Activated T-cell treated with anti-CD3 and anti-CD28 coated beads for 24 hours (primary cell): Measurements from ENCODE around the gene ONECUT1.
"Not testable (repeated sequence)": the region's sequence is repeated elsewhere in the genome, so short reads cannot be mapped to it uniquely, and the experiment has no call there.

Source experiments
- DNase-seq: peaks from one replicate; pipeline ENCODE4 v3.0.0-alpha.2; 2020; ENCODE audit warnings: low read depth

ONECUT1 gene

GRCh38 chr15:52790169-52790708 is at the start of gene ONECUT1:
TSS of gene ONECUT1 (minus strand) at chr15:52790336. CDS start at chr15:52789884, 452 bp downstream.
- peak; percentile 41 for DNase-seq

- DNase-seq = no peak
Measured at GRCh38 chr15:52834379-52834778, 44.2 kb upstream of the ONECUT1 start.

GRCh38 chr15:52824169-52824942 is 34.2 kb upstream of the ONECUT1 start:
- not testable (repeated sequence) for DNase-seq

GRCh38 chr15:52822475-52822874 is 32.3 kb upstream of the ONECUT1 start:
- no peak for DNase-seq

GRCh38 chr15:52819253-52819652 is 29.1 kb upstream of the ONECUT1 start:
- no peak for DNase-seq

DNA sequence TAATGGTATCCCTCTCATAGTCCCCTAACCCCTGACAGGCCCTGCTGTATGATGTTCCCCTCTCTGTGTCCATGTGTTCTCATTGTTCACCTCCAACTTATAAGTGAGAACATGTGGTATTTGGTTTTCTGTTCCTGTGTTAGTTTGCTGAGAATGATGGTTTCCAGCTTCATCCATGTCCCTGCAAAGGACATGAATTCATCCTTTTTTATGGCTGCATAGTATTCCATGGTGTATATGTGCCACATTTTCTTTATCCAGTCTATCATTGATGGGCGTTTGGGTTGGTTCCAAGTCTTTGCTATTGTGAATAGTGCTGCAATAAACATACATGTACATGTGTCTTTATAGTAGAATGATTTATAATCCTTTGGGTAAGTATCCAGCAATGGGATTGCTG is 25.8 kb upstream of the ONECUT1 start:
- not testable (repeated sequence) for DNase-seq

DNA sequence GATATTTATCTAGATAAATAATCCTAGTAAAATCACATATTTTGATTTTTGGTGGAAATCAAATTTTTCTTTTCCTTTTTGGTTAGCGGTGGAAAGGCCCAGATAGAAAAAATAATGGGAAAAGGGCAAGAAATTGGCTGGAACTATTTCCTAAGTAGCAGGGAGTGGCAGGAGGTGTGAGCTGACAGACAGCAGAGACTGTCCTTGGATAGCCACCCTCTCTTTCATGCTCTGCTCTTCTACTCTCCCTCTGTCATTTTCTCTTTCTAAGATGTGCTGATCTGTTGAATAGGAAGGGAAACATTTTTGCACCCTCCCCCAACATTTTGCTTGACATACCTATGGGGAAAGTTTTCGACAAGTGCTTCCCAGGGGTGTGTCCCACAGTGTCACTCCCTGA is 18.9 kb upstream of the ONECUT1 start:
- no peak for DNase-seq

- no peak for DNase-seq
Measured at GRCh38 chr15:52808441-52808840, 18.3 kb upstream of the ONECUT1 start.

DNA sequence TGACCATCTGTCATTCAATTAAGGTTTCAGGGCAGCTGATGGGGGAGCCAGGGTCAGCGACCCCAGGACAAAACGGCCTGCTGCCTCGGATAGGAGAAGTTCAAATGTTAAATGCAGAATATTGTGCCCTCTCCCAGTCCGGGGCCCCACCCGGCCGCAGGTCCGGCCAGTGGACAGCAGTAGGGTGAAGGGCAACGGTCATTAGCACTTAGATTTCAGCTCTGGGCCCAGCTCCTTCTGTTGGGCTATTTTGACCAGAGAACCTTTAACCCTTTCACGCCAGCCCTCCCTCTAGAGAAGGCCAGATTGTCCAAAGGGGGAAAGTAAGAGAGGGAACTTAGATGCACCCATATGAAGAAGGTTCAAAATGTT is 16.1 kb upstream of the ONECUT1 start:
- DNase-seq = no peak

DNA sequence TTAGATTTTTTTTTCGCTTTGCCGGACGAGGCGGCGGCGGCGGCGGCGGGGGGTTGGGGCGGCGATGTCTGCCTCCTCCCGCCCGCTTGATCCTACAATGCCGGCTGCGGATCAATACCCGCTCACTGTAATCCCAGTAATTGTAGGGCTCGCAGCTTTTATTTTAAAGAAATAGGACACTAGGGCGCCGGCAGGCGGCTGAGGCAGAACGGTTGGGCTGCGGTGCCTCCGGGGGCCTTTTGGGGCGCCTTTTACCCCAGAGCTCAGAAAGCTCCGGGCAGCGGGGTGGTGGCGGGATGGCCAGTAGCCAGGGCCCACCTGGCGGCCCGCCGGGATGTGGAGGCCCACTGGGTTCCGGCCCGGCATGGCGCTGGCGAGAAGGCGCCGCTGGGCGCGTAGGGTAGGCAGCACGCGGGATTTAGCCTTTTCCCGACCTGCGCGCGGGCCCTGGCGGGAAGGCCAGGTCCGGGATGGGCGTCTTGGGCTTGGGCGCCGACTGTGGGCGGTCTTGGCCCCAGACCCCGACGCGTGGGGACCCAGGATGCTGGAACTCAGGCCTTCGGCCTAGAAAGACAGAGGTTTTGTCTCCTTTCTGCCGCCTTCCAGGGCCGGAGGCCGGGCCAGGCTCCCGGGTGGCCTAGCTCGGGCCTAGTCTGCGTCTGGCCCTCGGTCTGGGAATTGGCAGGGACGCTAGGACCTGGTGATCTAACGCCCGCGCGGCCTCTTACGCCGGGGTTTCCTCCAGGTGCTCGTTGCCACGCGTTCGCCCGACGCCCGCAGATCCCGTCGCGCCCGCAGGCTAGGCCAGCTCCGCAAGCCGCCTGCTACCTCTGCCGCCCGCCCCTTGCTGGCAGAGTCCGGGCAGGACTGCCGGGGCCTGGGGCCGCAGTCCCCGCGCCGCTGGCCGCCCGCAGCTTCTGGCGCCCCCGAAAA is 15.5 kb upstream of the ONECUT1 start:
- DNase-seq = no peak

- no peak for DNase-seq
Measured at GRCh38 chr15:52804526-52805081, 14.5 kb upstream of the ONECUT1 start.

DNA sequence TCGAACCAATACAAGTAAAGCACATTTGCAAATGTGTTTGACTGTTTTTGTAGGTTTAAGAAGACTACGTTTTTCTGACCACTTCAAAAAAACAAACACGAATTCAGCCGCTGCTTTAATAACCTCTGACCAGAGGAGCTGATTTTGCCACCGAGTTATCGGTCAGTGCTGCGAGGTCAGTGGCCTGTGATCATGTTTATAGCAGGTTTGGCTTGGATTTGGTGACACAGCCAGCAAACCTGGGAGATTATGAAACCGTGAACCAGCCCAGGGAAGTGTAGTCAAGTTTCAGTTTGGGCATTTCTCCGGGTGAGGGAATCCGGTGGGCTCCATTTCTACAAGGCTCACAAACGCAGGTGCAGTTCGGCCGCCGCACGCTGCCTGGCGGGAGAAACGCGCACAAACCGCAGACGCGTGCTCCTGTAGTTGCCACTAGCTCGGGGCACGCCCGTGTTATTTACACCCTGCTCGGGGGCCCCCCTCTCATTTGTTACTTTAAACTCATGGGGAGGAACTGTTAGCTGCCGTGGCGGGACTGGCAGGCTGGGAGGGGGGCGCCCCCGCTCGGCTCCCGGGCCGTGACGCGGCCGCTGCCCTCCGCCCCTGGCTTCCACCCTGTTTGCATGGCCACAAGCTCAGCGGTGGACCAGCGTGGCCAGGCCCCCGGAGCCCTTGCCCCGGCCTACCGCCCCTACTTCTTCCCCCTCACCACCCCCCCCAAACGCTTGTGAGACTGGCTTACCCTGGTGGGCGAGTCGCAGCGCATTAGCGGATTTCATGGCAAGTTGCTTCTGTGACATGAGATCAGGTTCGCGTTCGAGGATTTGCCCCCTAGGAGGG is 13.6 kb upstream of the ONECUT1 start:
- no peak for DNase-seq

DNA sequence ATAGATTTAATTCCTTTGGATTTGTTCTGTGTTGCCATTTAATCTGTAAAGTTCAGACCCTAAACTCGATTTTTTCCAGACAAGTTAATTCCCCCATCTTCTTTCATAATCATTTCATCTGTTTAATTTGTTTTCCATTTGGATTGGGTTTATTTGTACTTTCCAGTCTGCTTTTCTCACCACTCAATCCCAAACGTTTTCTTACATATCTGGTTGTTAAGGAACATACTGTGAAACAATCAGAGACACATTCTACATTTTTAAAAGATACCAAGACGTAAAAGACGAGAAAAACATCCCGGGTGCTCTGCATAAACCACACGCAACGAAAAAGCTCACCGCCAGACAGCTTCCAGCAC is 13.0 kb upstream of the ONECUT1 start:
- no peak for DNase-seq

DNA sequence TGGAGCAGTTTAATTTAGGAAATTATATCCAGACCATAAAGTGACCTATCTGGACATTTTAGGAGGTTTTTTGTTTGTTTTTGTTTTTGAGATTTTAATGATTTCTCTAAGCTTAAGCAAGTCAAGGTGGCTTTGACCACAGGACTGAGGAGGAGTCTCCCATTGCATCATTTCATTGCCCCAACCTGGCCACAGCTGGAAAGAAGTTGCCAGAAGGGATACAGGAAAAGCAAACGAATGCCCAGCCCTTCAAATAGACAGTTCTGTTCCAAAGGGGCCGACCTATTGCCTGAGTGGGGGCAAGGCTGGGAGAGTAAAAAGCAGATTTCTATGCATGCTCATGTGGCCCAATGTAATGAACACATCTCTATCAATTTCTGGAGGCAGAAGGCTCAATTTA is 12.0 kb upstream of the ONECUT1 start:
- DNase-seq = no peak

DNA sequence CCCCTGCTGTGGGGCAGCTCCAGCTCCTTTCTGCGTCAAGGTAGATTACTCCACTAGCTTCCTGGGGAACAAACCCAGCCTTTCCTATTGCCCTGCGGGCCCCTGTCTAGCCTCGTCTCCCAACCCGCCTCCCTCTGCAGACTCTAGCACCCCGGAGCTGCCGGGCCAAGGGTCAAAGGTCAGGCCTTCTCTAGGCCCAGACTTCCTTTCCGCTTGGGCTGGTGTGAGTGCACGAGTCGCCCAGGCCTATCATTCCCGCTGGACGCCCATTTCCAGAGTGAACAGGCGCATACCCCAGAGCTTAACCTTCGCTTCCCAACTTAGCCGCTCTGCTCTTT is 11.6 kb upstream of the ONECUT1 start:
- no peak for DNase-seq

GRCh38 chr15:52800828-52801747 is 11.0 kb upstream of the ONECUT1 start:
- DNase-seq = no peak

DNA sequence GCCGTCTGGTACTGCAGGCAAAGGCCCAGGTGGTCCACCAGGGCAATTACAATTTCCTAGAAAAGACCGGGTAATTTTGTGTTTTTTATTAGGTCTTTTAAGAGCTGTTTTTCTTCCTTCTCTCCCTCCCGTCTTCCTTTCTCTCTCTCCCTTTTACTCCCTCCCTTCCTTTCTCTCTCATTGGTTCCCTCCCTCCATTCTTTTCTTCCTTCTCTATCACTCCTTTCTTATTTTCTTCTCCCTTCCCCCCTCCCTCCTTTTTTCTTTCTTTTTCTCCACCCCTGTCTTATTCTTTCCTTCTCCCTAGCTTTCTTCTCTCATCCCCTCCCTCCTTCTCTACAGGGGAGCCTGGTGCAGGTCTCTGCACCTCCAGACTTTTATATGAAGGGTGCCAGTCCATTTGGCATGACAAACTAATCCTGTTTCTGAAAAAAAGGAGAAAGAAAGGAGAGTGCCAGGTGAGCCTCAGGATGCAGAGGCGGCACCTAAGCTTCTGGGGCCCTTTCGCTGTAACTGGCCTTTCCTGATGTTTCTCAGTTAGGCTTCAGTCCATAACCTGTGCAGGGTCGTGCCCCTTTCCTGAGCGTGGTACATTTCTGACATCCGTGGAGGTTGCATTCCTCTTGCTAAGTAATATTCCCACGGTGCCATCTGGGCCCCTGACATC is 9.1 kb upstream of the ONECUT1 start:
- no peak for DNase-seq

- no peak for DNase-seq
Measured at GRCh38 chr15:52798529-52799101, 8.5 kb upstream of the ONECUT1 start.

- DNase-seq = no peak
Measured at GRCh38 chr15:52797625-52798501, 7.7 kb upstream of the ONECUT1 start.
